Vagina (tissue), 2 donors: Measurements from ENCODE around the gene GEMIN7.

Source experiments
- CTCF ChIP-seq, 3 experiments: fragments of 450-650 bp in 2 of 3; fragments of 200-600 bp in 1 of 3; sonication (generic) in 1 of 3; IDR thresholded peaks; one replicate each; pipeline ENCODE4 v1.5.1; 2017 to 2019; ENCODE audit warnings: antibody characterized with exemption in 3 of 3, mild to moderate bottlenecking in 2 of 3, moderate library complexity in 2 of 3
- POLR2A ChIP-seq, 2 donors: fragments of 450-650 bp; IDR thresholded peaks; one replicate each; pipeline ENCODE4 v1.6.1; 2017; ENCODE audit warnings: antibody characterized with exemption in 2 of 2, mild to moderate bottlenecking in 2 of 2, moderate library complexity in 2 of 2

GRCh38 chr19:45115809-45116615 is 37.0 kb downstream of the GEMIN7 start:
- no peak for TF ChIP-seq POLR2A (IDR thresholded peaks at IDR 0.05)
- no peak for TF ChIP-seq CTCF (IDR thresholded peaks at IDR 0.05)
